ENCODE data around the gene DDC.

DNA sequence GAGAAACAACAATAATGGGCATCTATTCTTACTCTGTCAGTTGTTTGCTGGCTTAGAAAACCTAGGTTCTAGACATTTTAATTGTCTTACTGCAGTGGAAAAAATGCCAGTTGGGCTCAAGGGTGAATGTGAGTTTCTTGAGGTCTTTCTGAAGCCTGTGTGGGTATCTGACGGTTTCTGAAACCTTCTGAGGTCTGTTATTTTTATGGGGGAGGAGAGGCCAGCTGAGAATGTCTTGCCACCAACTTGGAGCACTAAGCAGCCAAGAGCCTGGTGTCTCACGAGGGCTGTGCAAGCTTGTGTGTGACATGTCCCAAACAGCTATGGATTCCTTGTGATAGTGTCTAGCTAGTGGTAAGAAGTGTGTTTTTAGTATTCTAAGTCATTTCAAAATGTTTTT lies 24.2 kb upstream of the DDC start:
- TF ChIP-seq, protein P1, sequence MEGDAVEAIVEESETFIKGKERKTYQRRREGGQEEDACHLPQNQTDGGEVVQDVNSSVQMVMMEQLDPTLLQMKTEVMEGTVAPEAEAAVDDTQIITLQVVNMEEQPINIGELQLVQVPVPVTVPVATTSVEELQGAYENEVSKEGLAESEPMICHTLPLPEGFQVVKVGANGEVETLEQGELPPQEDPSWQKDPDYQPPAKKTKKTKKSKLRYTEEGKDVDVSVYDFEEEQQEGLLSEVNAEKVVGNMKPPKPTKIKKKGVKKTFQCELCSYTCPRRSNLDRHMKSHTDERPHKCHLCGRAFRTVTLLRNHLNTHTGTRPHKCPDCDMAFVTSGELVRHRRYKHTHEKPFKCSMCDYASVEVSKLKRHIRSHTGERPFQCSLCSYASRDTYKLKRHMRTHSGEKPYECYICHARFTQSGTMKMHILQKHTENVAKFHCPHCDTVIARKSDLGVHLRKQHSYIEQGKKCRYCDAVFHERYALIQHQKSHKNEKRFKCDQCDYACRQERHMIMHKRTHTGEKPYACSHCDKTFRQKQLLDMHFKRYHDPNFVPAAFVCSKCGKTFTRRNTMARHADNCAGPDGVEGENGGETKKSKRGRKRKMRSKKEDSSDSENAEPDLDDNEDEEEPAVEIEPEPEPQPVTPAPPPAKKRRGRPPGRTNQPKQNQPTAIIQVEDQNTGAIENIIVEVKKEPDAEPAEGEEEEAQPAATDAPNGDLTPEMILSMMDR (IDR thresholded peaks at IDR 0.05; ENCODE audit: extremely low read depth in 1 of 2, insufficient read depth in 1 of 2, low read depth in 1 of 2, low read length in 2 of 2): no peak
- TF ChIP-seq EZH2 (IDR thresholded peaks at IDR 0.05; ENCODE audit: borderline replicate concordance, low read depth, low read length, severe bottlenecking) (no peak), POLR2A (IDR thresholded peaks at IDR 0.05; ENCODE audit: low read depth, low read length) (no peak), POLR2AphosphoS5 (IDR thresholded peaks at IDR 0.05; ENCODE audit: insufficient read depth, low read depth, low read length) (no peak)
- TF ChIP-seq, protein P2, sequence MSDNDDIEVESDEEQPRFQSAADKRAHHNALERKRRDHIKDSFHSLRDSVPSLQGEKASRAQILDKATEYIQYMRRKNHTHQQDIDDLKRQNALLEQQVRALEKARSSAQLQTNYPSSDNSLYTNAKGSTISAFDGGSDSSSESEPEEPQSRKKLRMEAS (IDR thresholded peaks at IDR 0.05; ENCODE audit: insufficient read depth, insufficient read length): no peak
